IMR-90 (cell line): ENCODE results near the gene SOX6.

Source experiments
- BHLHE40 ChIP-seq: fragments of 150-350 bp; IDR thresholded peaks from 2 replicates; pipeline ENCODE4 v1.6.1; 2016; ENCODE audit warnings: mild to moderate bottlenecking, low read depth, low read length
- CTCF ChIP-seq: conservative IDR thresholded peaks from 2 replicates; pipeline ENCODE4 v1.5.1; 2012; ENCODE audit warnings: mild to moderate bottlenecking, low read depth, low read length, improper control_type of control experiment
- ELK1 ChIP-seq: fragments of 150-350 bp; IDR thresholded peaks from 2 replicates; pipeline ENCODE4 v1.6.1; 2016; ENCODE audit warnings: low read depth, mild to moderate bottlenecking, low read length, moderate library complexity, borderline replicate concordance
- NFE2L2 ChIP-seq: fragments of 150-350 bp; IDR thresholded peaks from 2 replicates; pipeline ENCODE4 v1.6.1; 2016; ENCODE audit warnings: low read depth, mild to moderate bottlenecking, low read length
- POLR2A ChIP-seq: IDR thresholded peaks from 2 replicates; pipeline ENCODE4 v1.6.1; 2012; ENCODE audit warnings: mild to moderate bottlenecking, low read depth, low read length
- RCOR1 ChIP-seq: IDR thresholded peaks from 2 replicates; pipeline ENCODE4 v1.6.1; 2012; ENCODE audit warnings: mild to moderate bottlenecking, low read length, improper control_type of control experiment; ENCODE audit not compliant: insufficient replicate concordance
- RFX5 ChIP-seq: IDR thresholded peaks from 2 replicates; pipeline ENCODE4 v1.8.0; 2012; ENCODE audit warnings: low read depth, mild to moderate bottlenecking, low read length, moderate library complexity
- SMC3 ChIP-seq: fragments of 150-350 bp; IDR thresholded peaks from 2 replicates; pipeline ENCODE4 v1.6.1; 2016; ENCODE audit warnings: low read depth, mild to moderate bottlenecking, antibody characterized with exemption, low read length, moderate library complexity
- TF ChIP-seq, protein P1 (sequence below): fragments of 150-350 bp; IDR thresholded peaks from 2 replicates; pipeline ENCODE4 v1.6.1; 2017; ENCODE audit warnings: mild to moderate bottlenecking, antibody characterized with exemption, low read length, low read depth

- TF ChIP-seq CTCF (no peak), SMC3 (no peak), POLR2A (no peak), BHLHE40 (no peak), ELK1 (no peak), NFE2L2 (no peak), RCOR1 (no peak), RFX5 (no peak)
- TF ChIP-seq, protein P1, sequence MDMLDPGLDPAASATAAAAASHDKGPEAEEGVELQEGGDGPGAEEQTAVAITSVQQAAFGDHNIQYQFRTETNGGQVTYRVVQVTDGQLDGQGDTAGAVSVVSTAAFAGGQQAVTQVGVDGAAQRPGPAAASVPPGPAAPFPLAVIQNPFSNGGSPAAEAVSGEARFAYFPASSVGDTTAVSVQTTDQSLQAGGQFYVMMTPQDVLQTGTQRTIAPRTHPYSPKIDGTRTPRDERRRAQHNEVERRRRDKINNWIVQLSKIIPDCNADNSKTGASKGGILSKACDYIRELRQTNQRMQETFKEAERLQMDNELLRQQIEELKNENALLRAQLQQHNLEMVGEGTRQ: no peak
These were observed 415.7 kb downstream of the SOX6 start for GRCh38 chr11:15940462-15941205.
